HepG2 (cell line): Measurements from ENCODE around the gene CST3. TPM values are rescaled to one million over a fixed set of nuclear protein-coding genes. Genes with fewer than 3 reads are reported as not detected.
A peak's percentile ranks its signal among the peaks of the same experiment; 100 is the strongest.

Experiments
- CBX2 ChIP-seq, 2 experiments: fragments of 200-600 bp in 1 of 2; sonication (generic); formaldehyde crosslinking in 1 of 2; IDR thresholded peaks; 2 replicates each; pipeline versions ENCODE4 v1.7.0 to v1.8.1; 2018 to 2022; ENCODE audit warnings: low read depth in 2 of 2, low read length in 1 of 2, mild to moderate bottlenecking in 1 of 2, missing genetic modification reagents in 1 of 2
- DNMT3B ChIP-seq: conservative IDR thresholded peaks from 2 replicates; pipeline ENCODE4 v1.6.1; 2016; ENCODE audit warnings: missing biosample characterization, control low read depth
- GTF2F1 ChIP-seq: fragments of 150-350 bp; IDR thresholded peaks from 2 replicates; pipeline ENCODE4 v1.6.1; 2014; ENCODE audit warnings: low read length
- HBP1 ChIP-seq: IDR thresholded peaks from 2 replicates; pipeline ENCODE4 v1.6.1; 2016; ENCODE audit warnings: low read depth, control low read depth
- HOMEZ ChIP-seq: IDR thresholded peaks from 2 replicates; pipeline ENCODE4 v1.6.1; 2016; ENCODE audit warnings: low read depth
- IKZF4 ChIP-seq: sonication (generic); formaldehyde crosslinking; IDR thresholded peaks from 2 replicates; pipeline ENCODE4 v1.5.1; 2020; ENCODE audit warnings: borderline replicate concordance, mild to moderate bottlenecking, low read depth, missing genetic modification reagents; ENCODE audit errors: not compliant biosample characterization
- IRF1 ChIP-seq: sonication (generic); formaldehyde crosslinking; IDR thresholded peaks from 2 replicates; pipeline ENCODE4 v1.4.0; 2020; ENCODE audit warnings: low read depth, mild to moderate bottlenecking, missing genetic modification reagents
- JARID2 ChIP-seq: sonication (generic); formaldehyde crosslinking; IDR thresholded peaks from 2 replicates; pipeline ENCODE4 v1.8.1; 2023; ENCODE audit warnings: missing genetic modification reagents, inconsistent platforms; ENCODE audit not compliant: insufficient replicate concordance
- MED1 ChIP-seq: sonication (generic); formaldehyde crosslinking; IDR thresholded peaks from 2 replicates; pipeline ENCODE4 v1.4.0; 2020; ENCODE audit warnings: missing genetic modification reagents
- MTA1 ChIP-seq: sonication (generic); formaldehyde crosslinking; IDR thresholded peaks from 2 replicates; pipeline ENCODE4 v1.4.0; 2020; ENCODE audit warnings: missing genetic modification reagents, mild to moderate bottlenecking, borderline replicate concordance
- PTBP1 ChIP-seq: fragments of 200-400 bp; formaldehyde crosslinking; IDR thresholded peaks from 2 replicates; pipeline ENCODE4 v1.6.1; 2018; ENCODE audit warnings: low read length, low read depth; ENCODE audit not compliant: poor library complexity, severe bottlenecking
- RERE ChIP-seq: IDR thresholded peaks from 2 replicates; pipeline ENCODE4 v1.6.1; 2016; ENCODE audit warnings: low read depth, missing genetic modification reagents, missing compliant biosample characterization
- SRY ChIP-seq: sonication (generic); formaldehyde crosslinking; IDR thresholded peaks from 2 replicates; pipeline ENCODE4 v1.8.0; 2022; ENCODE audit warnings: mild to moderate bottlenecking, missing genetic modification reagents
- ZBTB38 ChIP-seq: sonication (generic); formaldehyde crosslinking; IDR thresholded peaks from 2 replicates; pipeline ENCODE4 v1.5.1; 2020; ENCODE audit warnings: mild to moderate bottlenecking, missing genetic modification reagents
- ZNF10 ChIP-seq: sonication (generic); formaldehyde crosslinking; IDR thresholded peaks from 2 replicates; pipeline ENCODE4 v1.4.0; 2020; ENCODE audit warnings: mild to moderate bottlenecking, low read depth, missing genetic modification reagents, borderline replicate concordance
- ZNF251 ChIP-seq: sonication (generic); formaldehyde crosslinking; IDR thresholded peaks from 2 replicates; pipeline ENCODE4 v1.9.0; 2021; ENCODE audit warnings: mild to moderate bottlenecking, missing genetic modification reagents
- ZNF317 ChIP-seq: sonication (generic); formaldehyde crosslinking; IDR thresholded peaks from 2 replicates; pipeline ENCODE4 v1.5.0; 2020; ENCODE audit warnings: mild to moderate bottlenecking, missing genetic modification reagents
- ZNF547 ChIP-seq: sonication (generic); formaldehyde crosslinking; IDR thresholded peaks from 2 replicates; pipeline ENCODE4 v1.5.1; 2020; ENCODE audit warnings: mild to moderate bottlenecking, missing genetic modification reagents
- ZNF569 ChIP-seq: sonication (generic); formaldehyde crosslinking; IDR thresholded peaks from 2 replicates; pipeline ENCODE4 v1.5.0; 2020; ENCODE audit warnings: mild to moderate bottlenecking, missing genetic modification reagents, moderate library complexity, borderline replicate concordance
- polyA plus RNA-seq, 8 experiments: library from polyadenylated mRNA; depleted of rRNA in 3 of 8; stranded (reverse) in 7 of 8; unstranded in 1 of 8; fragments of >200 nt; fragmentation: Illumina TruSeq in 4 of 8; extraction: Trizol in 4 of 8; gene quantifications; 2 replicates each; pipeline versions ENCODE4 v1.2.1 to v1.2.3, GENCODE V29; 2011 to 2016; ENCODE audit warnings: low read depth in 4 of 8, missing spikeins in 1 of 8, mixed read lengths in 1 of 8; ENCODE audit not compliant: insufficient read depth in 1 of 8
- total RNA-seq, 5 experiments: library from RNA; depleted of rRNA; stranded (reverse); fragments of >200 nt; fragmentation: Illumina TruSeq; extraction: Trizol; gene quantifications; 2 replicates each; pipeline ENCODE4 v1.2.3, GENCODE V29; 2016; ENCODE audit warnings: low read depth in 1 of 5
- TF ChIP-seq, protein P1 (sequence below): IDR thresholded peaks from 2 replicates; pipeline ENCODE4 v1.6.1; 2016; ENCODE audit warnings: mild to moderate bottlenecking, missing biosample characterization, missing genetic modification reagents

CST3 gene
- total and polyA plus RNA-seq, 2 of the 13 experiments (the other 11 are each of a cell fraction or from before 2014, with no cell fraction given): 690 to 1,005 TPM

- TF ChIP-seq MED1 (CRISPR knock-in tag): peak; percentile 11; the same call in 1 of the 2 replicates
- TF ChIP-seq ZNF317 (CRISPR knock-in tag): no peak
- TF ChIP-seq GTF2F1: no peak
- TF ChIP-seq ZNF10 (CRISPR knock-in tag): no peak
- no peak for TF ChIP-seq RERE (CRISPR knock-in tag)
- TF ChIP-seq HOMEZ (CRISPR knock-in tag): no peak
- TF ChIP-seq DNMT3B (CRISPR knock-in tag): no peak
- TF ChIP-seq HBP1 (CRISPR knock-in tag): no peak
- TF ChIP-seq, protein P1, sequence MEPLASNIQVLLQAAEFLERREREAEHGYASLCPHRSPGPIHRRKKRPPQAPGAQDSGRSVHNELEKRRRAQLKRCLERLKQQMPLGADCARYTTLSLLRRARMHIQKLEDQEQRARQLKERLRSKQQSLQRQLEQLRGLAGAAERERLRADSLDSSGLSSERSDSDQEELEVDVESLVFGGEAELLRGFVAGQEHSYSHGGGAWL (CRISPR knock-in tag): no peak
- TF ChIP-seq ZNF547 (CRISPR knock-in tag): no peak
- TF ChIP-seq CBX2 (IDR thresholded peaks at IDR 0.05; ENCODE audit: low read depth, low read length): no peak
- no peak for TF ChIP-seq CBX2 (CRISPR knock-in tag; IDR thresholded peaks at IDR 0.05; ENCODE audit: low read depth)
- no peak for TF ChIP-seq ZNF251 (CRISPR knock-in tag)
- no peak for TF ChIP-seq ZNF569 (CRISPR knock-in tag)
- TF ChIP-seq JARID2 (CRISPR knock-in tag): no peak
- TF ChIP-seq PTBP1: no peak
- TF ChIP-seq ZBTB38 (CRISPR knock-in tag): no peak
- peak; percentile 2 for TF ChIP-seq IKZF4 (CRISPR knock-in tag)
- no peak for TF ChIP-seq IRF1 (CRISPR knock-in tag)
- TF ChIP-seq MTA1 (CRISPR knock-in tag): no peak
- TF ChIP-seq SRY (CRISPR knock-in tag): 0 out of 2 replicates have a peak, but pooled peaks have one; percentile 27
Observed at GRCh38 chr20:23630392-23630849, 7.3 kb downstream of the CST3 start (continued).
